Breast epithelium (tissue), 3 donors: ENCODE data around the gene CA9.

Source experiments
- POLR2A ChIP-seq: fragments of 450-650 bp; IDR thresholded peaks from one replicate; pipeline ENCODE4 v1.6.1; 2016; ENCODE audit warnings: antibody characterized with exemption, mild to moderate bottlenecking, moderate library complexity
- TF ChIP-seq, protein P1 (sequence below), 3 donors: fragments of 450-650 bp; IDR thresholded peaks; one replicate each; pipeline ENCODE4 v1.5.1; 2016 to 2017; ENCODE audit warnings: antibody characterized with exemption in 3 of 3, mild to moderate bottlenecking in 3 of 3, moderate library complexity in 3 of 3

DNA sequence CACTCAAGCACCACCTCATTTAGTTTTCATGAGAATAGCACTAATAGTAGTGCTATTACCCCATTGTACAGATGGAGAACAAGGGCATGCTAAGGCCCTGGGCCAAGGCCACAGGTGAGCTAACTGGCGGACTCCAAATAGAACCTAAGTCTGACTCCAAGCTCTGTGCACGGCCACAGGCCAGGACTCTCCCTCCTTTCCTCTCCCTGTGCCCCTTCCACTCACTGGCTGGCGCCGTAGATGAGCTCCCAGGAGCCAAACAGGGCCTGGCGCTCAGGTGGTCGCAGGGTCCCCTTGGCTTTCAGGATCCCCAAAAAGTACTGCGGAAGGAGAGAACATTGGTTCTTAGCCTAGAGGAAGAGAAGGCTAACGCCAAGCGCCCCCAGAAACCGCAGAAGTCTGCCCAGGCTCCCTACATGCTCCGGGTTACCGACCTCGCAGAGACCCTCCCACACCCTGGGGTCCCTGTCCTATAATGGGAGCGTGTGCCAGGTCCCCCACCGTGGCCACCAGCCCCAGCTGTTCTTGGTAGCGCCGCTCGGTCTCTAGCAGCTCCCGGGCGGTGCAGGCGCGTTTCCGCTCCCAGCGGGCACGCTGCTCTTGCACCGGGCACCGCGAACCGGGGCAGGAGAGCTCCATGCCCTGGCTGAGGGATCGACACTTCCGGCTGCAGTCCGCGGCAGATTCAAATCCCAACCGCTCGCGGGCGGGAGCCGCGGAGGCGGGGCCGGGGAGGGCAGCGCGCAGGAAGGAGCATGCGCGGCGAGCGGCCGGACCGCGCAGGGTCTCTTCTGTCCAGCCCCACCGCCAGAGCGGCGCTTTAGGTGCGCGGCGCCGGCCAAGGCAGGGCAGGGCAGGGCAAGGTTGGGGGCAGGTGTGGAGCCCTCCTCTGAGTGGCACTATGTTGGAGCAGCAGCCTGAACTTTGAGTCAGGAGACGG lies 8.9 kb upstream of the CA9 start, which contains the start of gene ARHGEF39:
- TF ChIP-seq, protein P1, sequence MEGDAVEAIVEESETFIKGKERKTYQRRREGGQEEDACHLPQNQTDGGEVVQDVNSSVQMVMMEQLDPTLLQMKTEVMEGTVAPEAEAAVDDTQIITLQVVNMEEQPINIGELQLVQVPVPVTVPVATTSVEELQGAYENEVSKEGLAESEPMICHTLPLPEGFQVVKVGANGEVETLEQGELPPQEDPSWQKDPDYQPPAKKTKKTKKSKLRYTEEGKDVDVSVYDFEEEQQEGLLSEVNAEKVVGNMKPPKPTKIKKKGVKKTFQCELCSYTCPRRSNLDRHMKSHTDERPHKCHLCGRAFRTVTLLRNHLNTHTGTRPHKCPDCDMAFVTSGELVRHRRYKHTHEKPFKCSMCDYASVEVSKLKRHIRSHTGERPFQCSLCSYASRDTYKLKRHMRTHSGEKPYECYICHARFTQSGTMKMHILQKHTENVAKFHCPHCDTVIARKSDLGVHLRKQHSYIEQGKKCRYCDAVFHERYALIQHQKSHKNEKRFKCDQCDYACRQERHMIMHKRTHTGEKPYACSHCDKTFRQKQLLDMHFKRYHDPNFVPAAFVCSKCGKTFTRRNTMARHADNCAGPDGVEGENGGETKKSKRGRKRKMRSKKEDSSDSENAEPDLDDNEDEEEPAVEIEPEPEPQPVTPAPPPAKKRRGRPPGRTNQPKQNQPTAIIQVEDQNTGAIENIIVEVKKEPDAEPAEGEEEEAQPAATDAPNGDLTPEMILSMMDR (IDR thresholded peaks at IDR 0.05), result no peak
- TF ChIP-seq POLR2A, result no peak
